ENCODE results near the gene PRSS56. TPM values are rescaled to one million over a fixed set of nuclear protein-coding genes. Genes with fewer than 3 reads are reported as not detected.
A peak's percentile ranks its signal among the peaks of the same experiment; 100 is the strongest.

PRSS56 gene
- total and polyA plus RNA-seq, 2 of the 13 experiments (the other 11 are each of a cell fraction or from before 2014, with no cell fraction given) = not detected

DNA sequence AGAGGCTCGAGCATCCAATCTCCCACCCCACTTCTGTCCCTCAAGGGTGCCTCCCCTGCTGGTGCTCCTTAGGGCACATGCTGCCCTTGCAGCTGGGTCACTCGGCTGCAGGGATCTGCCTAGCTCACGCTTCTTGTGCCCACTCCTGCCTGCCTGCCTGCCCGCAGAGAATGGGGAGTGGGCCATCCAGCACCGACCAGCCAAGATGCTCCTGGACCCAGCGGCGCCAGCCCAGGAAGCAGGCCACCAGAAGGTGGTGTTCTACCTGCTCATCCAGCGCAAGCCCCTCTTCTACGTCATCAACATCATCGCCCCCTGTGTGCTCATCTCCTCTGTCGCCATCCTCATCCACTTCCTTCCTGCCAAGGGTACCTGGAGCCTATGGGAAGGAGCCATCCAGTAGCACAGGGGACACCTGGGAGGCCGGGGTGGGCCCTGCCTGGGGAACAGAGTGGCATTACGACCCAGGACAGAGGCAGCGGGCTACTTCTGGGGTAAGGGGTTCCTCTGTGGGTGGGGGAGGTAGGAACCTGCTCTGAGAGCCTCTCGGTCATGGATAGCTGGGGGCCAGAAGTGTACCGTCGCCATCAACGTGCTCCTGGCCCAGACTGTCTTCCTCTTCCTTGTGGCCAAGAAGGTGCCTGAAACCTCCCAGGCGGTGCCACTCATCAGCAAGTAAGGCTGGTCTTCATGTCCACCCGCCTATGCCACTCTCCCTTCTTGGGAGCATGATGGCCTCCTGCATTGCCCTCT, 22.7 kb downstream of the PRSS56 start (continued):
- TF ChIP-seq HDAC6 (IDR thresholded peaks at IDR 0.05; ENCODE audit: low read depth, low read length) (no peak), ZIK1 (CRISPR knock-in tag; IDR thresholded peaks at IDR 0.05; ENCODE audit: borderline replicate concordance, low read depth) (no peak), ZNF343 (CRISPR knock-in tag; IDR thresholded peaks at IDR 0.05) (no peak), ZZZ3 (CRISPR knock-in tag; IDR thresholded peaks at IDR 0.05; ENCODE audit: borderline replicate concordance) (no peak), SALL1 (CRISPR knock-in tag; IDR thresholded peaks at IDR 0.05) (peak; percentile 36; the same call in 1 of the 2 replicates), ZNF563 (CRISPR knock-in tag; IDR thresholded peaks at IDR 0.05) (no peak), PITX1 (CRISPR knock-in tag; IDR thresholded peaks at IDR 0.05) (no peak), KDM2A (CRISPR knock-in tag; IDR thresholded peaks at IDR 0.05; ENCODE audit: borderline replicate concordance, low read depth) (peak; percentile 51; the same call in 1 of the 2 replicates), TCF12 (IDR thresholded peaks at IDR 0.05) (no peak), TCF12 (CRISPR knock-in tag; IDR thresholded peaks at IDR 0.05) (no peak), SMAD1 (CRISPR knock-in tag; IDR thresholded peaks at IDR 0.05; ENCODE audit: borderline replicate concordance, low read depth) (0 out of 2 replicates have a peak, but pooled peaks have one; percentile 36), HHEX (CRISPR knock-in tag; IDR thresholded peaks at IDR 0.05) (no peak), ZNF788 (CRISPR knock-in tag; IDR thresholded peaks at IDR 0.05; ENCODE audit: borderline replicate concordance) (no peak), EP300 (IDR thresholded peaks at IDR 0.05; ENCODE audit: low read depth in 2 of 2, low read length in 2 of 2) (no peak), EP300 (CRISPR knock-in tag; IDR thresholded peaks at IDR 0.05; ENCODE audit: borderline replicate concordance) (no peak), ZNF598 (CRISPR knock-in tag; IDR thresholded peaks at IDR 0.05; ENCODE audit: borderline replicate concordance) (no peak), ZNF768 (CRISPR knock-in tag; IDR thresholded peaks at IDR 0.05) (0 out of 2 replicates have a peak, but pooled peaks have one; percentile 24), ZNF232 (CRISPR knock-in tag; IDR thresholded peaks at IDR 0.05; ENCODE audit: borderline replicate concordance) (no peak), ZNF557 (CRISPR knock-in tag; IDR thresholded peaks at IDR 0.05) (no peak), ZNF337 (CRISPR knock-in tag; IDR thresholded peaks at IDR 0.05; ENCODE audit: borderline replicate concordance, low read depth) (no peak)
- TF ChIP-seq, protein P1, sequence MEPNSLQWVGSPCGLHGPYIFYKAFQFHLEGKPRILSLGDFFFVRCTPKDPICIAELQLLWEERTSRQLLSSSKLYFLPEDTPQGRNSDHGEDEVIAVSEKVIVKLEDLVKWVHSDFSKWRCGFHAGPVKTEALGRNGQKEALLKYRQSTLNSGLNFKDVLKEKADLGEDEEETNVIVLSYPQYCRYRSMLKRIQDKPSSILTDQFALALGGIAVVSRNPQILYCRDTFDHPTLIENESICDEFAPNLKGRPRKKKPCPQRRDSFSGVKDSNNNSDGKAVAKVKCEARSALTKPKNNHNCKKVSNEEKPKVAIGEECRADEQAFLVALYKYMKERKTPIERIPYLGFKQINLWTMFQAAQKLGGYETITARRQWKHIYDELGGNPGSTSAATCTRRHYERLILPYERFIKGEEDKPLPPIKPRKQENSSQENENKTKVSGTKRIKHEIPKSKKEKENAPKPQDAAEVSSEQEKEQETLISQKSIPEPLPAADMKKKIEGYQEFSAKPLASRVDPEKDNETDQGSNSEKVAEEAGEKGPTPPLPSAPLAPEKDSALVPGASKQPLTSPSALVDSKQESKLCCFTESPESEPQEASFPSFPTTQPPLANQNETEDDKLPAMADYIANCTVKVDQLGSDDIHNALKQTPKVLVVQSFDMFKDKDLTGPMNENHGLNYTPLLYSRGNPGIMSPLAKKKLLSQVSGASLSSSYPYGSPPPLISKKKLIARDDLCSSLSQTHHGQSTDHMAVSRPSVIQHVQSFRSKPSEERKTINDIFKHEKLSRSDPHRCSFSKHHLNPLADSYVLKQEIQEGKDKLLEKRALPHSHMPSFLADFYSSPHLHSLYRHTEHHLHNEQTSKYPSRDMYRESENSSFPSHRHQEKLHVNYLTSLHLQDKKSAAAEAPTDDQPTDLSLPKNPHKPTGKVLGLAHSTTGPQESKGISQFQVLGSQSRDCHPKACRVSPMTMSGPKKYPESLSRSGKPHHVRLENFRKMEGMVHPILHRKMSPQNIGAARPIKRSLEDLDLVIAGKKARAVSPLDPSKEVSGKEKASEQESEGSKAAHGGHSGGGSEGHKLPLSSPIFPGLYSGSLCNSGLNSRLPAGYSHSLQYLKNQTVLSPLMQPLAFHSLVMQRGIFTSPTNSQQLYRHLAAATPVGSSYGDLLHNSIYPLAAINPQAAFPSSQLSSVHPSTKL (CRISPR knock-in tag; IDR thresholded peaks at IDR 0.05) = no peak
- TF ChIP-seq, protein P2, sequence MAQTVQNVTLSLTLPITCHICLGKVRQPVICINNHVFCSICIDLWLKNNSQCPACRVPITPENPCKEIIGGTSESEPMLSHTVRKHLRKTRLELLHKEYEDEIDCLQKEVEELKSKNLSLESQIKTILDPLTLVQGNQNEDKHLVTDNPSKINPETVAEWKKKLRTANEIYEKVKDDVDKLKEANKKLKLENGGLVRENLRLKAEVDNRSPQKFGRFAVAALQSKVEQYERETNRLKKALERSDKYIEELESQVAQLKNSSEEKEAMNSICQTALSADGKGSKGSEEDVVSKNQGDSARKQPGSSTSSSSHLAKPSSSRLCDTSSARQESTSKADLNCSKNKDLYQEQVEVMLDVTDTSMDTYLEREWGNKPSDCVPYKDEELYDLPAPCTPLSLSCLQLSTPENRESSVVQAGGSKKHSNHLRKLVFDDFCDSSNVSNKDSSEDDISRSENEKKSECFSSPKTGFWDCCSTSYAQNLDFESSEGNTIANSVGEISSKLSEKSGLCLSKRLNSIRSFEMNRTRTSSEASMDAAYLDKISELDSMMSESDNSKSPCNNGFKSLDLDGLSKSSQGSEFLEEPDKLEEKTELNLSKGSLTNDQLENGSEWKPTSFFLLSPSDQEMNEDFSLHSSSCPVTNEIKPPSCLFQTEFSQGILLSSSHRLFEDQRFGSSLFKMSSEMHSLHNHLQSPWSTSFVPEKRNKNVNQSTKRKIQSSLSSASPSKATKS (CRISPR knock-in tag; IDR thresholded peaks at IDR 0.05) = no peak

Measured in HepG2 (cell line).